MCF 10A (cell line): ENCODE data around the gene KRTAP20-3. TPM values are rescaled to one million over a fixed set of nuclear protein-coding genes. Genes with fewer than 3 reads are reported as not detected.

Experiments
- Bru-seq: library from RNA; stranded (reverse); fragments of 400-500 nt; gene quantifications from one replicate; lab custom pipeline; 2021; lab: Mats Ljungman, UMichigan
- BruChase-seq, 2 experiments: library from RNA; stranded (reverse); fragments of 400-500 nt; gene quantifications; one replicate each; lab custom pipeline; 2021; lab: Mats Ljungman, UMichigan
- BruUV-seq: library from RNA; stranded (reverse); fragments of 400-500 nt; replicated peaks from 2 replicates; lab custom pipeline; 2021; lab: Mats Ljungman, UMichigan
- CTCF ChIA-PET: fragments of 300-600 bp; sonication (Branson Sonifier 250); formaldehyde crosslinking; extraction: SDS; loops from one replicate; lab custom pipeline; 2021; ENCODE audit warnings: antibody characterized with exemption, inconsistent platforms; lab: Yijun Ruan, JAX
- POLR2A ChIA-PET: fragments of 300-600, 350-650 bp; sonication (Branson Sonifier 250); formaldehyde crosslinking; extraction: SDS; loops from one replicate; lab custom pipeline; 2020; ENCODE audit warnings: antibody characterized with exemption, inconsistent platforms; lab: Yijun Ruan, JAX
- DNase-seq: peaks from one replicate; pipeline ENCODE4 v3.0.0-alpha.2; 2018; ENCODE audit not compliant: unreplicated experiment
- H3K27ac Mint-ChIP-seq: one replicate; pipeline ENCODE4 v1.8.0; 2022; ENCODE audit warnings: mild to moderate bottlenecking, low read depth, mixed read lengths; ENCODE audit not compliant: unreplicated experiment
- H3K27me3 Mint-ChIP-seq: one replicate; pipeline ENCODE4 v1.8.0; 2022; ENCODE audit warnings: mixed read lengths; ENCODE audit not compliant: insufficient read depth, unreplicated experiment
- H3K36me3 Mint-ChIP-seq: one replicate; pipeline ENCODE4 v1.8.0; 2022; ENCODE audit warnings: mild to moderate bottlenecking, moderate library complexity, mixed read lengths; ENCODE audit not compliant: insufficient read depth, unreplicated experiment
- H3K4me1 Mint-ChIP-seq: one replicate; pipeline ENCODE4 v1.8.0; 2022; ENCODE audit warnings: mixed read lengths; ENCODE audit not compliant: insufficient read depth, unreplicated experiment
- H3K4me3 Mint-ChIP-seq: one replicate; pipeline ENCODE4 v1.8.0; 2022; ENCODE audit warnings: mild to moderate bottlenecking, moderate library complexity, mixed read lengths; ENCODE audit not compliant: unreplicated experiment
- H3K9me3 Mint-ChIP-seq: one replicate; pipeline ENCODE4 v1.8.0; 2022; ENCODE audit warnings: mixed read lengths; ENCODE audit not compliant: unreplicated experiment
- intact Hi-C: fragments of 100-400 bp; cut with micrococcal nuclease; formaldehyde crosslinking; loops from 2 replicates; pipeline ENCODE4 v1.14.1; 2022
- long read RNA-seq: library from polyadenylated mRNA; stranded (forward); transcript quantifications from one replicate; pipeline ENCODE4 v2.0.0, GENCODE V29; 2022
- total RNA-seq: library from RNA; stranded (reverse); gene quantifications from 2 replicates; pipeline ENCODE4 v1.2.3, GENCODE V29; 2022
- TF ChIP-seq, protein P1 (sequence below): fragments of 200-600 bp; IDR thresholded peaks from one replicate; pipeline ENCODE4 v1.8.0; 2022; ENCODE audit warnings: antibody characterized with exemption, mild to moderate bottlenecking; ENCODE audit not compliant: unreplicated experiment

The KRTAP20-3 gene
- total RNA-seq, result not detected in 2 replicates
- Bru-seq, nascent RNA, result not detected
- BruChase-seq, experiment 1, labeled RNA remaining after a 6-hour chase, result not detected
- not detected for BruChase-seq, experiment 2, labeled RNA remaining after a 2-hour chase
- long read RNA-seq, result 0 reads

GRCh38 chr21:30642564-30642963, at the start of gene KRTAP20-3:
KRTAP20-3 (plus strand) TSS chr21:30642864.
- ChIA-PET POLR2A (no interaction called here), CTCF (interaction anchor here (0.5 kb wide), 1 partner anchor 1079 kb away, joined by 3 read pairs; no protein-coding TSS in a partner anchor)
- Mint-ChIP-seq H3K4me3 (no peak within 1 kb of the TSS), H3K27ac (no peak within 1 kb of the TSS), H3K4me1 (no peaks in the 10 kb centered on the region), H3K36me3 (peaks cover 6% of the 10 kb centered on the region), H3K27me3 (peaks cover 14% of the 10 kb centered on the region), H3K9me3 (peaks cover 7% of the 10 kb centered on the region)
- no peak for DNase-seq
- TF ChIP-seq, protein P1, sequence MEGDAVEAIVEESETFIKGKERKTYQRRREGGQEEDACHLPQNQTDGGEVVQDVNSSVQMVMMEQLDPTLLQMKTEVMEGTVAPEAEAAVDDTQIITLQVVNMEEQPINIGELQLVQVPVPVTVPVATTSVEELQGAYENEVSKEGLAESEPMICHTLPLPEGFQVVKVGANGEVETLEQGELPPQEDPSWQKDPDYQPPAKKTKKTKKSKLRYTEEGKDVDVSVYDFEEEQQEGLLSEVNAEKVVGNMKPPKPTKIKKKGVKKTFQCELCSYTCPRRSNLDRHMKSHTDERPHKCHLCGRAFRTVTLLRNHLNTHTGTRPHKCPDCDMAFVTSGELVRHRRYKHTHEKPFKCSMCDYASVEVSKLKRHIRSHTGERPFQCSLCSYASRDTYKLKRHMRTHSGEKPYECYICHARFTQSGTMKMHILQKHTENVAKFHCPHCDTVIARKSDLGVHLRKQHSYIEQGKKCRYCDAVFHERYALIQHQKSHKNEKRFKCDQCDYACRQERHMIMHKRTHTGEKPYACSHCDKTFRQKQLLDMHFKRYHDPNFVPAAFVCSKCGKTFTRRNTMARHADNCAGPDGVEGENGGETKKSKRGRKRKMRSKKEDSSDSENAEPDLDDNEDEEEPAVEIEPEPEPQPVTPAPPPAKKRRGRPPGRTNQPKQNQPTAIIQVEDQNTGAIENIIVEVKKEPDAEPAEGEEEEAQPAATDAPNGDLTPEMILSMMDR, result no peak
- BruUV-seq, result no TSS peak
- intact Hi-C loops, result no loop called here

GRCh38 chr21:30598802-30599201, 43.9 kb upstream of the KRTAP20-3 start, which contains the start of gene KRTAP6-2:
KRTAP6-2 (minus strand) TSS chr21:30598902; CDS start chr21:30598874, 28 bp downstream.
- intact Hi-C loops, result no loop called here
- TF ChIP-seq, protein P1, result no peak
- no peak for DNase-seq
- no TSS peak for BruUV-seq
- Mint-ChIP-seq H3K27ac (no peak within 1 kb of the TSS), H3K36me3 (no peaks in the 10 kb centered on the region), H3K9me3 (peaks cover 9% of the 10 kb centered on the region), H3K27me3 (no peaks in the 10 kb centered on the region), H3K4me3 (no peak within 1 kb of the TSS), H3K4me1 (no peaks in the 10 kb centered on the region)
- CTCF ChIA-PET, result no interaction called here
- POLR2A ChIA-PET, result no interaction called here

GRCh38 chr21:30600787-30601186, 41.9 kb upstream of the KRTAP20-3 start, which contains the start of gene KRTAP22-1:
KRTAP22-1 (plus strand) TSS chr21:30601087.
- Mint-ChIP-seq H3K36me3 (no peaks in the 10 kb centered on the region), H3K27ac (no peak within 1 kb of the TSS), H3K4me1 (no peaks in the 10 kb centered on the region), H3K9me3 (peaks cover 9% of the 10 kb centered on the region), H3K4me3 (no peak within 1 kb of the TSS), H3K27me3 (no peaks in the 10 kb centered on the region)
- no TSS peak for BruUV-seq
- ChIA-PET POLR2A (no interaction called here), CTCF (no interaction called here)
- no peak for DNase-seq
- intact Hi-C loops, result no loop called here
- TF ChIP-seq, protein P1, result no peak

DNA sequence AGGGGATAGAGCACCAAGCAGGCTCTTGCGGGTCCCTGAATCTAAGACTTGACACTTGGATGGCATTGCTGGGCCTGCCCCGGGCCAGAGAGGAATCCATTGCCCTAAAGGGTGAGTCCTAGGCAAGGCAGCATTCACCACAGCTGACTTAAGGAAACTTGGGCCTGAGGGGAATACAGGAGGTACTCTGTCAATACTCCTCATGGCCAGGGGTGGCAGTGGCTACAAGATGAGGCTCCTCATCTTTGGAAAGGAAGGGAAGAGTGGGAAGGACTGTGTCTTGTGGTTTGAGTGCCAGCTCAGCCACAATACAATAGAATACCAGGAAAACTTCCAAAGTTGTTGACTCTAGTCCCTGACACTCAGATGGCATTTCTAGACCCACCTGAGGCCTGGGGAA, 36.7 kb upstream of the KRTAP20-3 start:
- H3K9me3 Mint-ChIP-seq, result peaks cover 9% of the 10 kb centered on the region
- H3K4me3 Mint-ChIP-seq, result no peak overlapping the region
- TF ChIP-seq, protein P1, result no peak
- no peak overlapping the region for H3K27ac Mint-ChIP-seq
- no peak for DNase-seq
- H3K4me1 Mint-ChIP-seq, result no peaks in the 10 kb centered on the region
- no peaks in the 10 kb centered on the region for H3K27me3 Mint-ChIP-seq
- no TSS peak for BruUV-seq
- CTCF ChIA-PET, result no interaction called here
- POLR2A ChIA-PET, result no interaction called here
- H3K36me3 Mint-ChIP-seq, result no peaks in the 10 kb centered on the region
- intact Hi-C loops, result no loop called here
